K562 (cell line): ENCODE measurements around the gene PDE6G. TPM values are rescaled to one million over a fixed set of nuclear protein-coding genes. Genes with fewer than 3 reads are reported as not detected.
A peak's percentile ranks its signal among the peaks of the same experiment; 100 is the strongest.

ENCODE experiments used
- ARID4B ChIP-seq: sonication (generic); formaldehyde crosslinking; IDR thresholded peaks from 2 replicates; pipeline ENCODE4 v1.8.0; 2022; ENCODE audit warnings: mild to moderate bottlenecking, missing genetic modification reagents
- BRD4 ChIP-seq: fragments of 200-600 bp; sonication (generic); IDR thresholded peaks from 2 replicates; pipeline ENCODE4 v1.6.1; 2017; ENCODE audit warnings: inconsistent platforms
- E2F8 ChIP-seq: fragments of 450-650 bp; IDR thresholded peaks from 2 replicates; pipeline ENCODE4 v1.7.1; 2018; ENCODE audit warnings: mild to moderate bottlenecking, low read depth; ENCODE audit not compliant: partially characterized antibody
- ETS1 ChIP-seq: conservative IDR thresholded peaks from 2 replicates; pipeline ENCODE4 v1.6.1; 2011; ENCODE audit warnings: low read depth, mild to moderate bottlenecking, low read length; ENCODE audit not compliant: control insufficient read depth
- FOXK2 ChIP-seq, 2 experiments: fragments of 450-650 bp; IDR thresholded peaks in 1 of 2; conservative IDR thresholded peaks in 1 of 2; 2 replicates each; pipeline ENCODE4 v1.6.1; 2016; ENCODE audit warnings: low read depth in 2 of 2, mild to moderate bottlenecking in 1 of 2
- FUS ChIP-seq: fragments of 200-400 bp; formaldehyde crosslinking; optimal IDR thresholded peaks from 2 replicates; pipeline ENCODE3; 2017; ENCODE audit warnings: low read depth, low read length
- MEF2A ChIP-seq: IDR thresholded peaks from 2 replicates; pipeline ENCODE4 v1.6.1; 2011; ENCODE audit warnings: low read depth, mild to moderate bottlenecking, low read length, moderate library complexity; ENCODE audit not compliant: control insufficient read depth
- POLR2H ChIP-seq: IDR thresholded peaks from 2 replicates; pipeline ENCODE4 v1.6.1; 2016; ENCODE audit warnings: missing genetic modification characterization, low read depth, mild to moderate bottlenecking, control low read depth, missing compliant biosample characterization, moderate library complexity
- POLR3G ChIP-seq: IDR thresholded peaks from 2 replicates; pipeline ENCODE4 v1.6.1; 2011; ENCODE audit not compliant: insufficient read length, insufficient replicate concordance; ENCODE audit errors: extremely low read depth
- PRPF4 ChIP-seq: fragments of 200-400 bp; formaldehyde crosslinking; IDR thresholded peaks from one replicate; pipeline ENCODE4 v1.6.1; 2017; ENCODE audit warnings: low read length, low read depth, mild to moderate bottlenecking; ENCODE audit not compliant: insufficient read depth, poor library complexity, severe bottlenecking
- PTBP1 ChIP-seq: fragments of 200-400 bp; formaldehyde crosslinking; IDR thresholded peaks from 2 replicates; pipeline ENCODE4 v1.6.1; 2017; ENCODE audit warnings: low read depth, low read length
- SP2 ChIP-seq: IDR thresholded peaks from 2 replicates; pipeline ENCODE4 v1.6.1; 2011; ENCODE audit warnings: mild to moderate bottlenecking, low read depth, low read length, moderate library complexity; ENCODE audit not compliant: poor library complexity, severe bottlenecking; ENCODE audit errors: extremely low read depth
- TRIM28 ChIP-seq: fragments of 450-650 bp; IDR thresholded peaks from 2 replicates; pipeline ENCODE4 v1.6.1; 2017
- ZBTB1 ChIP-seq: sonication (generic); formaldehyde crosslinking; IDR thresholded peaks from 2 replicates; pipeline ENCODE4 v1.8.1; 2023; ENCODE audit warnings: missing genetic modification reagents, low read depth, mild to moderate bottlenecking, borderline replicate concordance
- ZNF146 ChIP-seq: IDR thresholded peaks from one replicate; pipeline ENCODE4 v1.6.1; 2018; ENCODE audit warnings: missing compliant biosample characterization; ENCODE audit not compliant: unreplicated experiment
- ZNF277 ChIP-seq: fragments of 250-450 bp; sonication (Bioruptor Pico); IDR thresholded peaks from 2 replicates; pipeline ENCODE4 v1.8.0; 2022; ENCODE audit warnings: inconsistent platforms, mild to moderate bottlenecking, moderate library complexity, borderline replicate concordance
- polyA plus RNA-seq, 8 experiments: library from polyadenylated mRNA; depleted of rRNA in 4 of 8; stranded (reverse) in 5 of 8; unstranded in 3 of 8; fragments of >200 nt; fragmentation: Nextera tagmentation in 2 of 8; fragmentation: Illumina TruSeq in 1 of 8; extraction: Ambion mirVana in 2 of 8; extraction: Trizol in 1 of 8; gene quantifications; 2 replicates each; pipeline versions ENCODE4 v1.2.1 to v1.2.3, GENCODE V29; 2011 to 2014; ENCODE audit warnings: inconsistent platforms in 1 of 8, missing spikeins in 1 of 8
- total RNA-seq, 7 experiments: library from RNA; depleted of rRNA in 6 of 7; stranded (reverse); fragments of >200 nt in 6 of 7; fragmentation: Illumina TruSeq in 2 of 7; extraction: Trizol in 2 of 7; gene quantifications; 2 replicates each; pipeline versions ENCODE4 v1.2.1 to v1.2.3, GENCODE V29; 2011 to 2021; ENCODE audit warnings: low replicate concordance in 1 of 7

The PDE6G gene
- total and polyA plus RNA-seq, 9 of the 15 experiments (the other 6 are each of a cell fraction or from before 2014, with no cell fraction given) = 0.14 to 0.59 TPM; not detected in 7

GRCh38 chr17:81666342-81667191, 10.2 kb upstream of the PDE6G start, which contains the start of the genes CCDC137 and OXLD1 (continued):
- TF ChIP-seq ZNF277 (no peak), ZBTB1 (CRISPR knock-in tag) (no peak; the same call in none of the 2 replicates), E2F8 (peak; percentile 99), ARID4B (CRISPR knock-in tag) (peak; percentile 90), PRPF4 (peak; percentile 48), ZNF146 (no peak), POLR3G (no peak), POLR2H (tag) (peak; percentile 40; the same call in 1 of the 2 replicates), ETS1 (peak; percentile 42; the same call in 1 of the 2 replicates), SP2 (peak; percentile 85), MEF2A (no peak), FOXK2 (conservative IDR thresholded peaks at IDR 0.05 in 1 of 2, IDR thresholded peaks at IDR 0.05 in 1 of 2; ENCODE audit: low read depth in 2 of 2) (peak in 1 of 2 experiments; percentile 41; a peak in 1 of 4 replicates), BRD4 (peak; percentile 69; the same call in 1 of the 2 replicates), TRIM28 (no peak), PTBP1 (no peak), FUS (peak; percentile 67)
